Upper lobe of left lung (tissue), 4 donors: ENCODE measurements around the gene CAMK4.
"Not testable (repeated sequence)": the region's sequence is repeated elsewhere in the genome, so short reads cannot be mapped to it uniquely, and the experiment has no call there.

Experiments used
- CTCF ChIP-seq, 6 experiments: fragments of 450-650 bp in 4 of 6; fragments of 200-600 bp in 2 of 6; sonication (generic) in 2 of 6; IDR thresholded peaks; one replicate each; pipeline ENCODE4 v1.5.1; 2016 to 2019; ENCODE audit warnings: antibody characterized with exemption in 6 of 6
- EP300 ChIP-seq, 4 donors: sonication (generic); formaldehyde crosslinking; IDR thresholded peaks; one replicate each; pipeline ENCODE4 v1.5.1; 2017; ENCODE audit warnings: antibody characterized with exemption in 4 of 4, control low read depth in 2 of 4
- POLR2AphosphoS5 ChIP-seq, 2 donors: sonication (generic); formaldehyde crosslinking; IDR thresholded peaks; one replicate each; pipeline ENCODE4 v1.5.1; 2017; ENCODE audit warnings: antibody characterized with exemption in 2 of 2

- not testable (repeated sequence) for TF ChIP-seq POLR2AphosphoS5, CTCF, EP300 (IDR thresholded peaks at IDR 0.05)
These were observed 134.5 kb downstream of the CAMK4 start for GRCh38 chr5:111358726-111359125.
